Bone marrow (tissue), 2 donors: ENCODE results near the gene NPTX1.

Experiments used
- DNase-seq, 2 donors: peaks; one replicate each; lab custom pipeline; 2025; lab: John Stamatoyannopoulos, UW

NPTX1 gene

DNA sequence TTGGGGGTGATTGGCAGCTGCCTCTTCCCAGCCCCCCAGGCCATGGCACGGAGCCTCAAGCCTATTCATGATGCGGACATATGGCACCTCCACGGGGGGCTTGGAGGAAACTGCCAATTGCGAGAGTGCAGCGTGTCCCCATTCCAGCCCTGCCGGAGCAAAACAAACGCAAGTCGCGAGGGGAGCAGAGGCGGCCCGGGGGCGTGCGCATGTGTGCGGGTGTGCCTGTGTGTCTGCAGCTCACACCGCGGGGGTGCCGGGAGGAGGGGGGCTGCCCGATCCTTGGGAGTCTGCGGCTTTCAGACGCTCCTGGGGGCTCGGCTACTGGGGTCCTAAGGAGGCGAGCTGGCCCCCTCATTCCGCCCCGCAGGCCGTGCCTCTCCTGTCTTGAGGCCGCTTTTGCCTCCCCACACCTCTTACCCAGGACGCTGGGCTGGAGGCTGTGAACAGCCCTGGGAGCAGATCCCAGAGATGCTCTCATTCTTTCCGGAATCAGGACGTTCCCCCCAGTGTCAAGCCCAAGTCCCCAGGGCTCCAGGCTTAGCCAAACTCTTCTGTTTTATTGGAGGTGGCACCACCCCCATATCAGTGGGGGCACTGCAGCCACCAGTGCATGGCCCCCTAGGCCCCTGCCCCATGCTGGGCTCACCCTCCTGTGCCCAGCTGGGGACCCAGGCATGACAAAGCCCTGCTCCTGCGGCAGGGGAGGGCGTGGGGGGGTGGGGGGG is 32.3 kb downstream of the NPTX1 start:
- no peak for DNase-seq

DNA sequence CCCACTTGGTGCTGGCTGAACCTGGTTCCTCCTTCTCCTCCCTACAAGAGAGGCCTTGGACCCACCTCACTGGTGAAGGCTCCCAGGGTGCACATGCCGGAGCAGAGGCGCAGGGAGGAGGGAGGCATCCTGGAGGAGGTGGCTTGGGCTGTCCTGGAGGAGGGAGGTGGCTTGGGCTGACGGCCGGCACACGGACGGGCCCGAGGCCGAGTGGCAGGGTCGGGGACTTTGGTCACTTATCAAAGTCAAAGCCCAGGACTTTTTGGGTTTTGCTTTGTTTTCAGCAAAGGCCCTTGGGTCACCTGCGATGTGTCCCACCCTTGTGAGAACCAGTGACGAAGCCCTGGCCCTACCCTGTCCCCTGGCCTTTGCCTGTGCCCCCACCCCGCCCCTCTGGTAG is 32.9 kb downstream of the NPTX1 start:
- DNase-seq, result no peak

DNA sequence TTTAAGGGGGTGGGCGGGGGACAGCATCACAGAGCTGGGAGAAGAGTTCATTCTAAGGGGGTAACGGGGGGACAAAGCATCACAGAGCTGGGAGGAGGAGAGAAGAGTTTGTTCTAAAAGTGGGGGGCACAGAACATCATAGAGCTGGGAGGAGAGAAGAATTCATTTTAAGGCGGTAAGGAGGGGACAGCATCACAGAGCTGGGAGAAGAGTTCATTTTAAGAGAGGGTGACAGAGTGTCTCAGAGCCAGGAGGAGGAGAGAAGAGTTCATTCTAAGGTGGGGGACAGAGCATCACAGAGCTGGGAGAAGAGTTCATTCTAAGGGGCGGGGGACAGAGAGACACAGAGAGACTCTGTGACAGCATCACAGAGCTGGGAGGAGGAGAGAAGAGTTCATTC is 33.6 kb downstream of the NPTX1 start:
- DNase-seq, result no peak

DNA sequence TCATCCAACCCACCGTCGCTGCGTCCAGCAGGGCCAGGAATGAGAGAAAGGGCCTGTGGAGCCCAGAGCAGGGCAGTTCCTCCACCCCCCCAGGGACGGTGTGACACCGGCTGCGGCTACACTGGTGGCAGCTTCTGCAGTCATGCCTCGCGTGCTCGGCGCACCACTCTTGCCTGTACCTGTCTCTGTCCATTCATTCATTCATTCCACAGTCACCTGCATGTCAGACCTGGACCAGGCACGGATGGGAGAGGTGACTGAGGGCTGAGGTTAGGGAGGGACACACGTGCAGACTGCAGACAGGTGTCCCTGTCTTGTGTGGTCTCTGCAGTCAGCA is 34.1 kb downstream of the NPTX1 start:
- no peak for DNase-seq

DNA sequence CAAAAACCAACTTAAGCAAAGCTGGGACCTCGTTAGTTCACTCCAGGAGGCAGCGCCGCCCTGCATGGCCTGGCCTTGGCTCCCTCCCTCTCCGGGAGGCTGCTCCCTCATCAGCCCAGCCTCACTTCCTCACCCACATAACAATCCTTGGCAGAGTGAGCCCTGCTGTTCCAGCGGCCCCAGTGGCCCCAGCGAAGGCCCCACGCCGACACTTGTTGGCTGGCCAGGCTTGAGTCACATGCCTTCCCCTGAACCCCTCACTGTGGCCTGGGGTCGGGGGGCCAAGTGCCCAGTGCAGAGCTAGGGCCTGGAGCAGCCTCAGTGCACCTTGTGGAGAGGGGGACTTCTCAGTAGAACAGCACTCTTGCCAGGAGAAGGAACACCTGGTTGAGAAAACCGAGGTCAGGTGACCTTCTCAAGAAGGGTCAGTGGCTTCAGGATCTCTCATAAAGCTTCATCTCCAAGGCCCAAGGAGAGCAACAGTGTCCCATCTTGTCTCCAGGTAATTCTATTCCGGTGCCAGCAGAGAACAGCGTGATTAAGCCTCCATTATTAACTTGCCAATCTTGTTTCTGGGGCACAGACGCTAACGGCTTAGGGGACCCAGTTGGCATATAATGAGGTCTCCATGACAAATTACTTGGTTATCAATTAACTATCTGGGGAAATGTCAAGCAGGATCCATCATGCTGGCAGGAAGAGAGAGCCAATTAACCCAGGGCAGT is 34.6 kb downstream of the NPTX1 start:
- DNase-seq, result no peak

DNA sequence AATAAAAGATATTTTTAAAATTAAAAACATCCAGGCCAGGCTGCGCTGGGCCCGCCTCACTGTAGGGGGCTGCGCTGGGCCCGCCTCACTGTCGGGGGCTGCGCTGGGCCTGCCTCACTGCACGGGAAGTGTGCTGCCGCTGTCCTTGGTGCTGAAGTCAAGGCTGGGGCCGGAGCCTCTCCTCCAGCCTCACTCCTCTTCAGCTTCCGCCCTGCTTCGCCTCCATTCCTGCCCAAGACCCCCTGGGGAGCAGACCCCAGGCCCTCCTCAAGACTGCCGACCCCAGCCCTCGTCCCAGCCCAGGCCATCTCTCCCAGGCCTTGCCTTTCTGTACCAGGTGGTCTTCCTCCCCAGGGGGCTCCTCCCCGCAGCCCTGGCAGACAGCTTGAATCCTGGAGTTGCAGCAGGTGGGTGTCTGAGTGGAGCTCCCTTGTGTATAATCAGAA is 35.3 kb downstream of the NPTX1 start:
- DNase-seq, result no peak

DNA sequence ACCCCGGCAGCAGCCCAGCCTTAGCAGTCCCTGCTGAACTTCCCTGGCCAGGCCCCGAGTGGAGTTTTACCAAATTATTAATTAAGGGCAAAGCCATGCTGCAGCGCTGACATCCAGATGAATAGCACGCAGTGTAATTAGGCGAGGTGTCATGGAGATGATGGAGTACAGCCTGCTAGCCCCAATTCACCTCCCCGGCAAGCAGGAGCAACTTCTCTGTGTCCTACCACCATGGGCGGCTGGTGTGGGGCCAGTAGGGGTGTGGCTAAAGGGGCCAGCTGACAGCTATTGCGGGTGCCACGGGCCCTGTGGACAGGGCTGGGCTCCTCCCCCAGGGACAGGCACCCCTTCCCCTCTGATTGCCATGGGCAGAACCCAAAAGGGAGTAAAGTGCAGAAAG is 36.9 kb downstream of the NPTX1 start:
- no peak for DNase-seq

DNA sequence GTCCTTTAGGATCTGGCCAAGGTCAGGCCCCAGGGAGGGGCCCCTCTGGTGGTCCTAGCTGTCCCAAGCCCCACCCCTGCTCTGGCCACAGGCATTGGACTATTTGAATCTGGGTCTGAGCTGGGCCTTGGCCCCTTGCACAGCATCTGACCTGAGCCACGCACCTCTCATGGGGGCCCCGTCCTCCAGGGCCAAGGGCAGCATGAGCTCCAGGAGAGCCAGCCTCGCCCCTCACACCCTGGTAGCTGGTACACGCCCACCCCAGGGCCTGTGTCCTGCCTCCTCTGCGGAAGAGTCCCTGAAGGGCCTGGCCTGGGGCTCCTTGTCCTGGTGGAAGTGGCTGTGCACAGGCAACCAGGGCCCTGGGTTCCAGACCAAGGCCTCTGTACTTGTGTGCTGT is 37.6 kb downstream of the NPTX1 start:
- no peak for DNase-seq

DNA sequence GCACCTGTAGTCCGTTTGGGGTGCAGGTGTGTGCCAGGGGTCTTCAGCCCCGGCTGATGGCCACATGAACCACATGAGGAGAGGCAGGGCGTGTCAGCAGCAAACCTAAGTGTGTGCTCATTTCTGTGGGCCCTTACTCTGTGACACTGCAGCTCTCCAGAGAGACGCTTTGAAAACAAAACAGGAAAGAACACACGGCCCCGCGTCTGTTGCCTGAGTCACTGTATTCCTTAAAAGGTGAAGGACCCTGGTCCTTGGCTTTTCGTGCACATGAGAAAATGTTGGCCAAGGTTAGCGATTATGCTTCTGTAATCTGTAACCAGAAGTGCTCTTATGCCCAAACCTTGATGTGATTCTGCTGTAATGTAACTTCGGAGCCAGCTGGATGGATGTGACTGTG is 38.9 kb downstream of the NPTX1 start:
- DNase-seq, result no peak

DNA sequence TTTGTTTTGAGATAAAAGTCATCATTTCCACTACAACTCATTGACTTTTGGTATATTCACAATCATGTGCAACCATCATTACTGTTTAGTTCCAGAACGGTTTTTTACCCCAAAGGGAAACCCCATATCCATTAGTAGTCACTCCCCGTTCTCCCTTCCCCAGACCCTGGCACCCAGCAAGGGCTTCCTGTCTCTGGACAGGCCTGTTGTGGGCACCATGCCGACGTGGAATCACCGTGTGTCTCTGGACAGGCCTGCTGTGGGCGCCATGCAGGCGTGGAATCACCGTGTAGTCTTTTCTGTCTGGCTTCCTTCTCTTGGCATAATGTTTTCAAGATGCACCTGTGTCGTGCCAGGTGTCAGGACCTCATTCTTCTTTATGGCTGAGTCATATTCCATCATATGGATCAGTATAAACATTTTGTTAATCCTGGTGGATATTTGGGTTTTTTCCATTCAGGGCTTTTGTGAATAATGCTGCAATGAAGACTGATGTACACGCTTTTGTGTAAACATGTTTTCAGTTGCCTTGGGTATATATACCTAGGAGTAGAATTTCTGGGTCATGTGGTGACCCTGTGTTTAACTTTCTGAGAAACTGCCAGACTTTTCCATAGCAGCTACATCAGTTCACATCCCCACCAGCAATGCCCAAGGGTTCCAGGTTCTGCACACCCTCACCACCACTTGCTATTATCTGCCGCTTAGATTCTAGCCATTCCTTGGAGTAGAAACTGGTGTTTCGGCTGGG is 42.3 kb downstream of the NPTX1 start:
- DNase-seq, result no peak

DNA sequence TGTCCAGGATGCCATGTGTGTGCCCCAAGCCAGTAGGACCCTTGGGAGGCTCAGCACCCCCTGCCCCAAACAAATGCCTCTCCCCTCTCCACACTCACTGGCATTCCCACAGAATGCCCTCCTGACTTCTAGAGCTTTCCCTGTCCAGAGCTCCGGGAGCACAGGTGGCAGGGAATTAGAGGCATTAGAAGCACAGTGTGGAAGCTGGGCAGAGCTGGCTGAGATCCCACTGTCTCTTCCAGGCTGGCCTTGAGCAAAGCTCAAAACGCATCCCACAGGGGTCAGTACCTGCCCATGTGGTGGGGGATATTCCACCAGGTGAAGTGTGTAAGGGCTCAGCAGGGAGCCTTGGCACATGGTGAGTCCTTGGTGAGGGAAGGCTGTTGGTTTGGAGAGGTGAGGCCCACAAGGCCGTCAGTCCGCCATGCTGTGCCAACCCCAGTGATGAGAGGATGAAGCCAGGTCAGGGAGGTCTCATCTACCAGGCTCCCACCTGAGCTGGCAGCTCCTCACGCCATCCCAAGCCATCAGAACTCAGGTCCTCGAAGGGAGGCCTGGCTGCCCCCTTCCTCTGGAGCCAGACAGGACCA is 43.4 kb downstream of the NPTX1 start:
- DNase-seq, result no peak

DNA sequence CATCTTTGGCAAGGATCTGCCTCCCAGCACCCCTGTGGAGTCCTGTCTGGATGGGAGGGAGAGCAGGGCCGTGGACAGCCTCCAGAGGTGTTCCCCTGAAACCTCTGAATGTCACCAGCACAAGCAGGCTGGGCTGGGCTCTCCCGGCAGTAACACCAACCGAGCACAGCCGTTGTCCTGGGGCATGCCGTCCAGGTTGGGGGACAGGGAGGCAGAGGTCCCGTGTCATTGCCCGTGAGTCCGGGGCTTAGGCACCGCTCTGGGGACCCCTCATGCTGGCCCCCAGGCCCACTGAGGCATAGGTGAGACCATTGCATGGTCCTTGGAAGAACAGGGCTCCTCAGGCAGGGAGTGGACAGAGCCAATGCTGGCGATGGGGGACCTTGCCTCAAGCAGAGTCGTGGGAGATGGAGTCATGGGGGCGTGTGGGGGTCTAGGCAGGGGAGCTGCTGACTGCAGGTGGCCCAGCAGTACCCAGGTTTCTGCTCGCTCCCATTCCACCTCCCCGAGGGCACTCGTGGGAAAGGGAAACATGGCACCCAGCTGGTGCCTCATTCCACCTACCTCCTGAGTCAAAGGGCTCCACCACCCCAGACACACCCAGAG is 44.0 kb downstream of the NPTX1 start:
- no peak for DNase-seq

DNA sequence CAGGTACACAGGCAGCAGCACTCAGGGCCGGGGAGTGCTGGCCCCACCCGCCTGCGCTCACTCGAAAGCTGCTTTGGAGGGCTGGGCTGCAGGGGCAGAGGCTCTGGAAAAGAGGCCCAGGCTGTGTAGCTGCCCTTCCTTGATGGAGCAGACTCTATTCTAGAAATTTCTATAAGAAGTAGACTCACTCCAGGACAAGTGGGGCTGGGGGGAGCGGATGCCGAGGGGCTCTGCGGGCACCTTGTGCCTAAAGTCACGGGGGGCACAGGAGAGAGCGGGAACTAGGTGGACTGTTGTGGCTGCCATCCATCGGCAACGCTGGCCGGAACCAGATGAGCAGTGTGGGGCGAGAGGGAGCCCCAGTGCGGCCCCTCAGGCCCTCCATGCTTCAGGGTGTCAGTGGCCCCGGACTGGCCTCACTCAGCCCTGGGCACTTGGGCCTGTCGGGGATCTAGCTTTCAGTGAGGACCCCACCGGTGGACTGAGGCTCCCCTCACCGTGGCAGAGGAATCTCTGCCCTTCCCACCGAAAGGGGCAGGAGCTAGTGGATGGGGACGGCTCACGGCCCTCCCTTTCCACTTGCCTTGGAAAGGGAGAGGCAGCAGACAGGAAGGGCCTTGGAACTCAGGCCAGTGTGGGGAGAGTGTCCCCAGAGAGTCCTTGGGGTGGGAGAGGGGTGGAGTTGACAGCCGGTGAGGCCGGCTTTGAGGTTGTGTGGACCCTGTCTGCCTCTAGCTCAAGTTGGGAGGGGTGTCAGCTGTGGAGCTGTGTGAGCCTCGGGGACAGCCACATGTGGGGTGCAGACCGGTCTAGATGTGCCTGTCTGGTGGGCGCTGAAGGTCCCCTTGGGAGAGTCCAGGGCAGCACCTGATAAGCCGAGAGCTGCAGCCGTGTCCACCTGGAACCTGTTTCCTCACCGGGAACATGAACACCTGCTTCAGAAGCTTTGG is 44.9 kb downstream of the NPTX1 start:
- no peak for DNase-seq

DNA sequence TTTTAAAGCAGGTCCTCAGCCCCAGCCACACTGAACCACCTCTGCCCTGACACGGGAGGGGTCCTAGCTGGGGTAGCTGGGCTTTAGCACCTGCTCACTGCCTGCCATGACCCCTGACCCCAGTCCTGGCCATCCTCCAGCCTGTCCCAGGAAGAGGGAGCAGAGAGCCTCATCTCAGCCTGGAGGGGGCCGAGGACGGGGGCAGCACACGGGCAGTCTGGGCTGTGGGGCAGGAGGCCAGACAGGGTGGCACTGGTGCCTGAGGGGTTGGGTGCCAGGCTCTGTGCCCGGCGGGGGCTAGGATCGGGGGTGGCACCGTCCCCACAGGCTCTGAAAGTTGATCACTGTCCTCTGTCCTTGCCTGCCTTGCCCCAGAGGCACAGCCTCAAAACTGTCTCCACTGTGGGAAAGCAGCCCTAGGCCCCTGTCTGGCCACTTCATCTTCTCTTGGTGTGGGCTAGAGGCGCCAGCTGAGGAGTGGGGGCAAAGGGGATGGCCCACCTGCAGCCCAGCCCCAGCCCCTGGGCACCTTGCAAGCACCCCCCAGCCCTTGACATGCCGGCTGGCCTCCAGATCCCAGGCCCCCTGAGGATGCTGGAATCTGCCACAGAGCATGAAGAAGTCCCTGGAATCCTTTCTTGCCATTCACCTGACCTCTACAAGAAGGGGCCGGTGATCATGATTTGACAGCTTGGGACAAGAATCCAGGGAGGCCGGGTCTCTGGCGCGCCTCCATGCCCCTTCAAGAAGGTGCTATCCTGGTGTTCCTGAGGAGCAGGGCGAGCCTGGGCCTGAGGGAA is 45.8 kb downstream of the NPTX1 start:
- DNase-seq, result no peak

DNA sequence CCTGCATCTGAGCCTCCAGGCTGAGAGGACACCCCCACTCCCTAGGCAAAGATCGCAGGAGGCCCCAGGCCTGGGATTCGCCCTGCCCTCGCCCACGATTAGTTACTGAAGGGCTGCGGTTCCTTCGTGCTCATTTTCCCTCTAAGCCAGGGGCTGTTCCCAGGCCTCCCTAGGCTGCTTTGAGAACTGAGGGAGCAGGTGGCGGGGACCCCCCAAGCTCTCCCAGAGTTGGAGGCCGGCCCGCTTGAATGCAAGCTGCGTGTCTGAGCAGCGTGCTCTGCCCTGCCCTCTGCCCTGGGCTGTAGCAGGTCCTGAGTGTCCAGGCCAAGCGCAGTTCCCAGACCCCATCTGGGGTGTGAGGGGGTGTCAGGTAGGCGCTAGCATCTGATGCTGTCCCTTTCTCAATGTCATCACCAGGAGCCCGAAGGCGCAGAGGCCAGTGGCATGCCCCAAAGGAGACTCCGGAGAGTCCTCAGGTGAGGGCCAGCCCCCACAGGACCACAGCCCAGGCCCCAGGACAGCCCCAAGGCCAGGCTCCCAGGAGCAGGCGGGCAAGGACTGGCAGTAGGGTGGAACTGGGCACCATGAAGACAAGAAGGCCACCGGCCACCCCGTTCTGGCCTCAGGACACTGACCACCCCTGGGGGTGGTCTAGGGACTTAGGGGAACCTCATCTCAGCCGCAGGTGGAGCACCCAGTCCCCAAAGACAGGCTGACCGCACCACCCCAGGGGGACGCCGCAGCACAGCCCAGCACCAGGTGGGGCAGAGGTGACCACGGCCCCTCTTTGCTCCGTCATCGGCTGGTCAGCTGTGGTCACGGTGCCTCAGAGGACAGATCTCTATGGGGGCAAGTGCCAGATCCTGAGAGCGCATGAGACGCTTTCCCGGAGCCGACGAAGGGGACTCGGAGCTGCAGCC is 46.8 kb downstream of the NPTX1 start:
- DNase-seq, result no peak

DNA sequence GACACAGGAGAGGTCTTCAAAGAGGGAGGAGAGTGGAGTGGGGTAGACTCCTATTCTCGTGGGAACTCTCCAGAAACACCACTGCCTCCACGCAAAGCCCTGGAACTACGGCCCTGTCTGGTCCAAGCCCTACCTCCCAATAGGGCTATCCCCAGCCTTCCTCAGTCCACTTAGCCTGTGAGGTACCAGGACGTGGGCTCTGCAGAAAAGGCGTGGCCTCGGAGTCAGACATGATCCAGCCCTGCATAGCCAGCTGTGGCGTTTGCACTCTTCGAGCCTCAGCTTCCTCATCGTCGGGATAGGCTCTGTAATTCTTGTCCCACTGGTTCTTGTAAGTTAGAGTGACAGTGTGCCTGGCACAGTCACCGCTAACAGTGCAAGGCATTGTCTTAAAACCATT is 47.6 kb downstream of the NPTX1 start:
- no peak for DNase-seq

DNA sequence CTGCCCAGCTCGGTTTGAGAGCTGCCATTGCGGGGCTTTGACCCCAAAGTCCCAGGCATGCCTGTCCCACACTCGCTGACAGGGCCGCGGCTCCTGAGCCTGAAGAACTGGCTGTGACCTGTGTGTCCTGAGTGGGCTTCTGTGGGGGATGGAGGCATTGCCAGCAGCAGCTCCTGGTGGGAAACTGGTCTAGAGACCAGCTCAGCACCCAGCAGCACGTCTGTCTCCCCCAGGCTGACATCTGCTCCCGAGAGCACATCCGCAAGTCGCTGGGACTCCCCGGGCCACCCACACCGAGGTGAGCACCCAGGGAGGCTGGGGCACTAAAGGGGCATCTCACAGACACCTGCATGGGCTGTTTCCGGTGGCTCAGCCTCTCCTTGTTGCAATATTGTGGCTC is 48.0 kb downstream of the NPTX1 start:
- DNase-seq, result no peak

DNA sequence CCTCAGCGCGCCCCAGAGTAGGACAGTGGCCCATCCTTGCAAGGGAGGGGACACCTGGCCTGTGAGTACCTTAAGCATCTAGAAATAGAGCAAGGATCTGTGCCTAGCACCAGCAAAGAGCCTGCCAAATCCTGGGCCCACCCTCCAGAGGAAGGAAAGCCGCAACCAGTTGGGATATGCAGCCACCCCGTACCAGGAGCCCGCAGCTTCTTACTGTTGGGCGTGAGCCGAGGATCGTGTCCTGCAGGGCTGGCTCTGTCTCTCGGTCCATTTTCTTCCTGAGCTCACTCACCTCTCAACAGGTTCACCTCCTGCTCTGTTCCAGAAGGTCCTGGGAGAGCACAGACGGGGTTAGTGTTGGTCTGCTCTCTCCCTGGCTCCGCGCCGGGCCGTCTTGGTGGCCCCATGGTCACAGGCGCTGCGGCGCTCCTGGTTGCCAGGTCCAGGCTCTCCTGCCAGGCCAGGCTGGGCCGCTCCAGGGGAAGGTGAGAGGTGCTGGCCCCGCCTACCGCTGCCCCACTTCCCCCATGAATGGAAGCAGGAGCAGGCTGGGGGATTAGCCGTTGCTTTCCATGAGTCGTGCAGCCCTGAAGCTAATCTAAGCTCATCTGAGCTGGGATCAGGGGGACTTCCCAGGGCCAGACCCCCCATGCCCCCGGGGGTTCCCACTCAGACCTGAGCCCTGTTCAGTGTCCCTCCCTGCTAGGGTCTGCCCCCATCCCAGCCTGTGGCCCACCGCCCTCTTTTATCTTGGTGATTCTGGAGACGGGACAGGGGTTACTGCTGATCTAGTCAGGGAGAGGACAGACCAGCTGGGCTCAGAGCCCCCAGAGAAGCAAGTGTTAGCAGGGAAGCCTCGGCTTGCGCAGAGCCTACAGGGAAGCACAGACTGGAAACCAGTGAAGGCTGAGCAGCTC is 48.8 kb downstream of the NPTX1 start:
- no peak for DNase-seq
